ENCODE data around the gene UROC1.
"Not testable (repeated sequence)": the region's sequence is repeated elsewhere in the genome, so short reads cannot be mapped to it uniquely, and the experiment has no call there.

The UROC1 gene

GRCh38 chr3:126535636-126536035 lies 18.1 kb upstream of the UROC1 start:
- DNase-seq (ENCODE audit: low read depth, low spot score) = no peak

GRCh38 chr3:126534716-126535115 lies 17.1 kb upstream of the UROC1 start:
- H3K27ac ChIP-seq; DNase-seq (ENCODE audit: low read depth, low spot score): not testable (repeated sequence)

More at GRCh38 chr3:126535636-126536035, 18.1 kb upstream of the UROC1 start:
- no peak overlapping the region for H3K27ac ChIP-seq

- DNase-seq (ENCODE audit: low read depth, low spot score) = no peak
- no peak overlapping the region for H3K27ac ChIP-seq
Observed at GRCh38 chr3:126533506-126533905, 15.9 kb upstream of the UROC1 start.

- H3K27ac ChIP-seq = no peak overlapping the region
- DNase-seq (ENCODE audit: low read depth, low spot score) = no peak
Observed at GRCh38 chr3:126531051-126531330, 13.4 kb upstream of the UROC1 start.

GRCh38 chr3:126530171-126531050 lies 12.8 kb upstream of the UROC1 start:
- no peak overlapping the region for H3K27ac ChIP-seq
- no peak for DNase-seq (ENCODE audit: low read depth, low spot score)

- DNase-seq (ENCODE audit: low read depth, low spot score) = no peak
- no peak overlapping the region for H3K27ac ChIP-seq
Observed at GRCh38 chr3:126529585-126530170, 12.1 kb upstream of the UROC1 start.

GRCh38 chr3:126528800-126529541 lies 11.4 kb upstream of the UROC1 start:
- no peak for DNase-seq (ENCODE audit: low read depth, low spot score)
- H3K27ac ChIP-seq = no peak overlapping the region

GRCh38 chr3:126528419-126528799 lies 10.8 kb upstream of the UROC1 start:
- DNase-seq (ENCODE audit: low read depth, low spot score) = no peak
- H3K27ac ChIP-seq = no peak overlapping the region

GRCh38 chr3:126527455-126528211 lies 10.1 kb upstream of the UROC1 start:
- H3K27ac ChIP-seq = no peak overlapping the region
- no peak for DNase-seq (ENCODE audit: low read depth, low spot score)

- no peak overlapping the region for H3K27ac ChIP-seq
- no peak for DNase-seq (ENCODE audit: low read depth, low spot score)
Observed at GRCh38 chr3:126527006-126527405, 9.4 kb upstream of the UROC1 start.

- no peak overlapping the region for H3K27ac ChIP-seq
- DNase-seq (ENCODE audit: low read depth, low spot score) = no peak
Observed at GRCh38 chr3:126526668-126527005, 9.1 kb upstream of the UROC1 start.

GRCh38 chr3:126525853-126526667 lies 8.5 kb upstream of the UROC1 start:
- DNase-seq (ENCODE audit: low read depth, low spot score) = no peak
- no peak overlapping the region for H3K27ac ChIP-seq

GRCh38 chr3:126525091-126525852 lies 7.7 kb upstream of the UROC1 start:
- no peak overlapping the region for H3K27ac ChIP-seq
- no peak for DNase-seq (ENCODE audit: low read depth, low spot score)

- H3K27ac ChIP-seq = no peak overlapping the region
- DNase-seq (ENCODE audit: low read depth, low spot score) = no peak
Observed at GRCh38 chr3:126524429-126524988, 6.9 kb upstream of the UROC1 start.

GRCh38 chr3:126523745-126524428 lies 6.3 kb upstream of the UROC1 start, which contains the start of gene CHST13:
TSS of gene CHST13 (plus strand) at chr3:126524155. CDS start at chr3:126524333, 178 bp downstream.
- no peak within 1 kb of the TSS for H3K27ac ChIP-seq
- DNase-seq (ENCODE audit: low read depth, low spot score) = no peak

GRCh38 chr3:126522363-126522788 lies 4.8 kb upstream of the UROC1 start:
- DNase-seq (ENCODE audit: low read depth, low spot score) = no peak
- H3K27ac ChIP-seq = no peak overlapping the region

GRCh38 chr3:126521122-126521891 lies 3.7 kb upstream of the UROC1 start:
- no peak for DNase-seq (ENCODE audit: low read depth, low spot score)
- H3K27ac ChIP-seq = no peak overlapping the region

All from epithelial cell of prostate (primary cell).